ENCODE measurements around the gene ADAMTSL1. TPM values are rescaled to one million over a fixed set of nuclear protein-coding genes. Genes with fewer than 3 reads are reported as not detected.

The ADAMTSL1 gene
- total and polyA plus RNA-seq, 9 of the 15 experiments (the other 6 are each of a cell fraction or from before 2014, with no cell fraction given) = 0.01 TPM; not detected in 8

DNA sequence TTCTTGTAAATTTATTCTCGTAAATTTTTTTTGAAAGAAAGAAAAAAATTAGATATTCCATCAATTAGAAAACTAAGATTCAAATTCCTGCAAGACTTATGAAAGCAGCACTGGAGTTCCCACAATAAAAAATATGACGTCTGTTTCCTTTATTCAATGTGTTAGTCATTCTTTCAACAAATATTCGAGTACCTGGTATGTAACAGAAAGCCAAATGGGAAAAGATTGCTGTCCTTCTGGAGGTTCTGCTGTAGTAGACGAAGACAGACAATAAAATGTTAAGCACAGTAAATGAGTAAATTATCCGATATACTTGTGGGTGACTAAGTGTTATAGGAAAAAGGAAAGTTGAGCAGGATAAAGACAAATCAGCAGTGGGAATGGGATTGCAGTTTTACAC lies 92.2 kb downstream of the ADAMTSL1 start:
- intact Hi-C loops (cut with micrococcal nuclease) = no loop called here
- POLR2A ChIA-PET = no interaction called here
- no peak for DNase-seq (ENCODE audit: extremely low read depth in 1 of 4, low spot score in 3 of 4)
- no peaks in the 10 kb centered on the region for H3K9me3 ChIP-seq (replicated peaks; ENCODE audit: control insufficient read depth, insufficient read depth, low read depth, low read length)
- no peak overlapping the region for H3K4me2 ChIP-seq (ENCODE audit: insufficient read depth, low read length)
- in situ Hi-C loops (cut with MboI) = no loop called here
- no peaks in the 10 kb centered on the region for H3K27me3 ChIP-seq (ENCODE audit: control insufficient read depth in 2 of 2, insufficient read depth in 2 of 2, low read length in 2 of 2)
- no peaks in the 10 kb centered on the region for H3K4me1 ChIP-seq (replicated peaks in 1 of 2; ENCODE audit: control insufficient read depth in 2 of 2, insufficient read depth in 2 of 2, low read length in 2 of 2)
- CTCF ChIA-PET (ENCODE audit: low intra/inter-chr PET ratio) = no interaction called here
- TF ChIP-seq FOXJ3 (CRISPR knock-in tag; IDR thresholded peaks at IDR 0.05) (no peak), CBFA2T3 (IDR thresholded peaks at IDR 0.05) (no peak), HNRNPLL (IDR thresholded peaks at IDR 0.05; ENCODE audit: low read depth, low read length, poor library complexity, severe bottlenecking) (no peak), ZKSCAN1 (IDR thresholded peaks at IDR 0.05; ENCODE audit: low read depth, low read length) (no peak), NCOA1 (IDR thresholded peaks at IDR 0.05; ENCODE audit: low read depth) (no peak), HDAC2 (IDR thresholded peaks at IDR 0.05) (no peak), ZC3H4 (CRISPR knock-in tag; IDR thresholded peaks at IDR 0.05; ENCODE audit: borderline replicate concordance) (no peak), ZNF507 (tag; conservative IDR thresholded peaks at IDR 0.05) (no peak), ZNF436 (CRISPR knock-in tag; IDR thresholded peaks at IDR 0.05) (no peak), KDM2B (CRISPR knock-in tag; IDR thresholded peaks at IDR 0.05) (no peak), BRD4 (IDR thresholded peaks at IDR 0.05) (no peak), PHF20 (IDR thresholded peaks at IDR 0.05; ENCODE audit: partially characterized antibody) (no peak), PML (IDR thresholded peaks at IDR 0.05; ENCODE audit: low read length) (no peak), XRCC5 (IDR thresholded peaks at IDR 0.05; ENCODE audit: low read depth, low read length) (no peak), ZNF668 (CRISPR knock-in tag; IDR thresholded peaks at IDR 0.05) (no peak), ZNF140 (CRISPR knock-in tag; IDR thresholded peaks at IDR 0.05) (no peak)
- TF ChIP-seq, protein P1, sequence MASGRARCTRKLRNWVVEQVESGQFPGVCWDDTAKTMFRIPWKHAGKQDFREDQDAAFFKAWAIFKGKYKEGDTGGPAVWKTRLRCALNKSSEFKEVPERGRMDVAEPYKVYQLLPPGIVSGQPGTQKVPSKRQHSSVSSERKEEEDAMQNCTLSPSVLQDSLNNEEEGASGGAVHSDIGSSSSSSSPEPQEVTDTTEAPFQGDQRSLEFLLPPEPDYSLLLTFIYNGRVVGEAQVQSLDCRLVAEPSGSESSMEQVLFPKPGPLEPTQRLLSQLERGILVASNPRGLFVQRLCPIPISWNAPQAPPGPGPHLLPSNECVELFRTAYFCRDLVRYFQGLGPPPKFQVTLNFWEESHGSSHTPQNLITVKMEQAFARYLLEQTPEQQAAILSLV (tag; IDR thresholded peaks at IDR 0.05) = no peak
- TF ChIP-seq, protein P2, sequence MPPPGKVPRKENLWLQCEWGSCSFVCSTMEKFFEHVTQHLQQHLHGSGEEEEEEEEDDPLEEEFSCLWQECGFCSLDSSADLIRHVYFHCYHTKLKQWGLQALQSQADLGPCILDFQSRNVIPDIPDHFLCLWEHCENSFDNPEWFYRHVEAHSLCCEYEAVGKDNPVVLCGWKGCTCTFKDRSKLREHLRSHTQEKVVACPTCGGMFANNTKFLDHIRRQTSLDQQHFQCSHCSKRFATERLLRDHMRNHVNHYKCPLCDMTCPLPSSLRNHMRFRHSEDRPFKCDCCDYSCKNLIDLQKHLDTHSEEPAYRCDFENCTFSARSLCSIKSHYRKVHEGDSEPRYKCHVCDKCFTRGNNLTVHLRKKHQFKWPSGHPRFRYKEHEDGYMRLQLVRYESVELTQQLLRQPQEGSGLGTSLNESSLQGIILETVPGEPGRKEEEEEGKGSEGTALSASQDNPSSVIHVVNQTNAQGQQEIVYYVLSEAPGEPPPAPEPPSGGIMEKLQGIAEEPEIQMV (tag; conservative IDR thresholded peaks at IDR 0.05; ENCODE audit: low read depth) = no peak
- TF ChIP-seq, protein P3, sequence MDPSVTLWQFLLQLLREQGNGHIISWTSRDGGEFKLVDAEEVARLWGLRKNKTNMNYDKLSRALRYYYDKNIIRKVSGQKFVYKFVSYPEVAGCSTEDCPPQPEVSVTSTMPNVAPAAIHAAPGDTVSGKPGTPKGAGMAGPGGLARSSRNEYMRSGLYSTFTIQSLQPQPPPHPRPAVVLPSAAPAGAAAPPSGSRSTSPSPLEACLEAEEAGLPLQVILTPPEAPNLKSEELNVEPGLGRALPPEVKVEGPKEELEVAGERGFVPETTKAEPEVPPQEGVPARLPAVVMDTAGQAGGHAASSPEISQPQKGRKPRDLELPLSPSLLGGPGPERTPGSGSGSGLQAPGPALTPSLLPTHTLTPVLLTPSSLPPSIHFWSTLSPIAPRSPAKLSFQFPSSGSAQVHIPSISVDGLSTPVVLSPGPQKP (CRISPR knock-in tag; IDR thresholded peaks at IDR 0.05) = no peak
- TF ChIP-seq, protein P4, sequence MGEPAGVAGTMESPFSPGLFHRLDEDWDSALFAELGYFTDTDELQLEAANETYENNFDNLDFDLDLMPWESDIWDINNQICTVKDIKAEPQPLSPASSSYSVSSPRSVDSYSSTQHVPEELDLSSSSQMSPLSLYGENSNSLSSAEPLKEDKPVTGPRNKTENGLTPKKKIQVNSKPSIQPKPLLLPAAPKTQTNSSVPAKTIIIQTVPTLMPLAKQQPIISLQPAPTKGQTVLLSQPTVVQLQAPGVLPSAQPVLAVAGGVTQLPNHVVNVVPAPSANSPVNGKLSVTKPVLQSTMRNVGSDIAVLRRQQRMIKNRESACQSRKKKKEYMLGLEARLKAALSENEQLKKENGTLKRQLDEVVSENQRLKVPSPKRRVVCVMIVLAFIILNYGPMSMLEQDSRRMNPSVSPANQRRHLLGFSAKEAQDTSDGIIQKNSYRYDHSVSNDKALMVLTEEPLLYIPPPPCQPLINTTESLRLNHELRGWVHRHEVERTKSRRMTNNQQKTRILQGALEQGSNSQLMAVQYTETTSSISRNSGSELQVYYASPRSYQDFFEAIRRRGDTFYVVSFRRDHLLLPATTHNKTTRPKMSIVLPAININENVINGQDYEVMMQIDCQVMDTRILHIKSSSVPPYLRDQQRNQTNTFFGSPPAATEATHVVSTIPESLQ (CRISPR knock-in tag; IDR thresholded peaks at IDR 0.05) = no peak
- no peak overlapping the region for H2AFZ ChIP-seq (ENCODE audit: low read depth, low read length)
- no peaks in the 10 kb centered on the region for H3K9me1 ChIP-seq (ENCODE audit: control insufficient read depth, insufficient read depth, low read length)
- no peak overlapping the region for H3K4me3 ChIP-seq
- H3K9ac ChIP-seq (ENCODE audit: insufficient read depth in 1 of 2, low read depth in 2 of 2, low read length in 2 of 2) = no peak overlapping the region
- H3K36me3 ChIP-seq (ENCODE audit: control insufficient read depth, insufficient read depth, low read length) = no peaks in the 10 kb centered on the region
- 2% methylated on average over 5 of the region's 5 CpGs for WGBS (ENCODE audit: insufficient coverage, low coverage, missing lambda C conversion rate)
- H3K27ac ChIP-seq (ENCODE audit: extremely low read depth, low read depth, low read length) = no peak overlapping the region
- H4K20me1 ChIP-seq (replicated peaks; ENCODE audit: control insufficient read depth, insufficient read depth, low read length) = no peaks in the 10 kb centered on the region
- no TSS peak for BruUV-seq (replicated peaks)
- FAIRE-seq = no peak
- ATAC-seq = no peak
- H3K79me2 ChIP-seq (ENCODE audit: control insufficient read depth, insufficient read depth, low read length) = no peaks in the 10 kb centered on the region

Data from K562 (cell line).